Activated T-cell treated with anti-CD3 and anti-CD28 coated beads, Interleukin-2, amount 50 U/mL, for 4 hours (primary cell): ENCODE results near the gene ABCC11. TPM values are rescaled to one million over a fixed set of nuclear protein-coding genes. Genes with fewer than 3 reads are reported as not detected.
"Not testable (repeated sequence)": the region's sequence is repeated elsewhere in the genome, so short reads cannot be mapped to it uniquely, and the experiment has no call there.

Experiments used
- ATAC-seq, 2 donors: fragments of 200-7000 bp; cut with Tn5 transposase; one replicate each; pipeline ENCODE4 v1.10.0; 2021
- DNase-seq: peaks from one replicate; pipeline ENCODE4 v3.0.0-alpha.2; 2020
- H3K27me3 Mint-ChIP-seq: one replicate; pipeline ENCODE4 v1.8.0; 2021; ENCODE audit warnings: low read depth, mixed read lengths
- H3K36me3 Mint-ChIP-seq: one replicate; pipeline ENCODE4 v1.8.0; 2022; ENCODE audit warnings: mixed read lengths; ENCODE audit not compliant: insufficient read depth
- H3K4me1 Mint-ChIP-seq: one replicate; pipeline ENCODE4 v1.8.0; 2021; ENCODE audit warnings: low read depth, mixed read lengths
- H3K4me3 Mint-ChIP-seq: one replicate; pipeline ENCODE4 v1.8.0; 2021; ENCODE audit warnings: mild to moderate bottlenecking, moderate library complexity, mixed read lengths
- H3K9me3 Mint-ChIP-seq: one replicate; pipeline ENCODE4 v1.8.0; 2021; ENCODE audit warnings: mixed read lengths
- total RNA-seq, 3 donors: library from RNA; stranded (reverse); gene quantifications; one replicate each; pipeline ENCODE4 v1.2.1, GENCODE V29; 2021

The ABCC11 gene
- total RNA-seq, 3 donors from 2014 or later, result 0.05 to 0.08 (median 0.08) TPM

DNA sequence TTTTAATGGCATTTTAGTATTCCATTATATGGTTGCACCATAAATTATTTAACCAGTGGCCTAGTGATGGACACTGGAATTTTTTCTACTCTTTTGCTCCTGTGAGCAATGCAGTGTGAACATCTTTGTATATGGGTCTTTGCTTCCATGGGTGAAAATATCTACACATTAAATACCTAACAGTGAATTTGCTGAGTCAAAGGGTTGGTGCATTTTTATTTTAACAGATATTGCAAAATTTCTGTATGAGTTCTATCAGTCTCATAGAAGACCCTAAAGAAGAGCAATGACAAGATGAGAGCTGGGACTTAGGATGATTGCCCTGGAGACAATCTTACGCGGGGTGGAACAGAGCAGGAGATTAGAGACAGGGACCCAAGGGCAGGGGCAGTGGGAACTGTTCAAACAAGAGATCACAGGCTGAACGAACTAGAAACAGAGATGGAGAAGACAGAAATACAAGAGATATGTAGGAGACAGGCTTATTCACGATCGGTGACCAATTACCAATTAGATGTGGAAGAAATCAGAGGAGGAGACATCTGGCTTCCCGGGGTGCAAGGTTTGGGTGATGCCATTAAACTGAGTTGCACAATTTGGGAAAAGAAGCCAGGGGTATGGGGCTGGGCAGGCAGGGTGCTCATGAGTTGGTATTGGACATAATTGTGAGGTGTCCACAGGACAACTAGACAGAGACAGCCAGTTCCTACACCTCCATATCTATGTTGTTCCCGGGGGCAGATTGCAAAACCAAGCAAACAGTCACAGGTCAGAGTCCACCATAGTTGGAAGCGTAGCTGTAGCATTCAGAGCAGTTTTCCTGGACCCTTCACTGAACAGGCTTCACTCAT is 43.1 kb downstream of the ABCC11 start:
- Mint-ChIP-seq H3K9me3 (no peaks in the 10 kb centered on the region), H3K4me1 (no peaks in the 10 kb centered on the region), H3K4me3 (no peak overlapping the region), H3K36me3 (no peaks in the 10 kb centered on the region), H3K27me3 (peaks cover 12% of the 10 kb centered on the region)
- ATAC-seq (no peak), DNase-seq (no peak)

DNA sequence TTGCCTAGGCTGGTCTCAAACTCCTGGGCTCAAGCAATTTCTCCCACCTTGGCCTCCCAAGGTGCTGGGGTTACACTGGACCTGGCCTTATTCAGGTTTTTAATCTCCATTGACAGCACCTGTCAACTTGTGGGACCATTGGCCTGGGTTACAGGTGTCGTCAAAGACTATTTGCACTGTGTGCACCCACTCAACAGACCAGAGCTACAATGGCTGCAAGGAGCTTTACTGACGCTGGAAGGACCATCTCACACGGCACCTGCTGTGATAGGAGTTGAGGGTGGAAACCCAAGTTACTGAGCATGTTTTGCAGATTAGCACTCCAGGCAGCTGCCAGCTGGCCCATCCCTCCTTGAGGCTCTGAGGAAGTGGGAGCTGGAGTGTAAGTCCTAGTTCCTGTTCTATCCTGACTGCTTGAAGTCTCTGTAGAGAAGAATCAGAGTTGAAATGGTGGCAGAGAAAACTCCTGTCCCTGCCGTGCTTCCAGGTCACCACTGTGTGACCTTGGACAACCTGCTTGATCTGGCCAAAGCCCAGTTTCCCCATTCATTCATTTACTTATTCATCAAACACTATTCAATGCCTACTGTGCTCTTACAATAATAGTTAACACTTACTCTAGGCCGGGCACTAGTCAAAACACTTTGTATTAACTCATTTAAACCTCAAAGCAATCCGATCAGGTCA is 45.7 kb downstream of the ABCC11 start:
- ATAC-seq (no peak), DNase-seq (no peak)
- no peaks in the 10 kb centered on the region for H3K4me1 Mint-ChIP-seq
- no peaks in the 10 kb centered on the region for H3K9me3 Mint-ChIP-seq
- no peaks in the 10 kb centered on the region for H3K36me3 Mint-ChIP-seq
- peaks cover 12% of the 10 kb centered on the region for H3K27me3 Mint-ChIP-seq
- no peak overlapping the region for H3K4me3 Mint-ChIP-seq

DNA sequence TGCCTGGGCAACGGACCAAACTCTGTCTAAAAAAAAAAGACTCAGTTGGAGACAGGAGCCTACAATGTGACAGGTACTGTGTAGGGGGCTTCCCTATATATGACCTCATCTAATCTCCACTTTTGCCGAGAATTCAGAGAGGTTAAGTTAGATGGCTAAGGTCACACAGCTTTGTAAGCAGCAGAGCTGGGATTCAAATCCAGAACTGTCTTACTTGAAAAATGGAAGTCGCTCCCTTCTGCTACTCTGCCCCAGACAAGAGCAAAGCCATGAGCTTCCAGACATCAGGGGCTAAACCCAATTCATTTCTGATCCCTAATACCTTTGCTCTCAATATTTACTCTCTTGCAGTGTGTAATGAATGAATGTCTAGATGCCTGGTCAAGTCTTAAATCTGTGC is 50.0 kb downstream of the ABCC11 start:
- Mint-ChIP-seq H3K4me3 (no peak overlapping the region), H3K27me3 (peaks cover 8% of the 10 kb centered on the region), H3K36me3 (no peaks in the 10 kb centered on the region), H3K4me1 (no peaks in the 10 kb centered on the region), H3K9me3 (no peaks in the 10 kb centered on the region)
- ATAC-seq (no peak), DNase-seq (no peak)

DNA sequence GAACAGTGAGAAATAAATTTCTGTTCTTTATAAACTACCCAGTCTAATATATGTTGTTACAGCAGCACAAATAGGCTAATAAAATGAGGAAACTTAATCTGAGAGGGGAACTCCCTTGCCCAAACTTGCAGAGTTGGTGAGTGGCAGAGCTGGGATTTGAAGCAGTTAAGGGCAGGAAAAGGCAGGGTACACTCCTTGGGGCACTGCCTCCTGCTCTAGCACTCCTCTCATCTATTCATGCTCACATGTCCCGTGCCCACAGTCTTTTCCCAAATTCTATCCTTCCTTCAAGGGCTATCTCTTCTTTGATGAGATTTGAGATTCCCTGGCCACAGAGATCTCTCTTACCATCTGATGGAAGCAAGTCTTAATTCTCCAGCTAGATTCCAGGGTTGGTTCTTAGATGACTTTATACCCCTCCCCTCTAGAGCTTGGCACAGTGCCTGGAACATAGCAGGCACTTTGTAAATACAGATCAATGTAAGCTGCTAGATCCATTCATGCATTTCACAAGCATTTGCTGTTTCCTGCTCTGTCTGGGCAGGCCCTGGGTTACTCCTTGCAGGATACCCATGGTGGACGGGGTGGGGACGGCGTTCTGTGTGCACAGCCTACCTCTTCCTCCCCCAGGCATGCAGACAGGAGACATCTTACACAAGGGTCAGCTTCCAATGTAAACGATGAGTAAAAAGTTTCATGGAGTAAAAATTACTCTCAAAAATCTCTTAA is 52.3 kb downstream of the ABCC11 start:
- ATAC-seq, result no peak
- Mint-ChIP-seq H3K36me3 (no peaks in the 10 kb centered on the region), H3K4me3 (no peak overlapping the region), H3K9me3 (no peaks in the 10 kb centered on the region), H3K4me1 (no peaks in the 10 kb centered on the region), H3K27me3 (peaks cover 7% of the 10 kb centered on the region)
- DNase-seq, result no peak

DNA sequence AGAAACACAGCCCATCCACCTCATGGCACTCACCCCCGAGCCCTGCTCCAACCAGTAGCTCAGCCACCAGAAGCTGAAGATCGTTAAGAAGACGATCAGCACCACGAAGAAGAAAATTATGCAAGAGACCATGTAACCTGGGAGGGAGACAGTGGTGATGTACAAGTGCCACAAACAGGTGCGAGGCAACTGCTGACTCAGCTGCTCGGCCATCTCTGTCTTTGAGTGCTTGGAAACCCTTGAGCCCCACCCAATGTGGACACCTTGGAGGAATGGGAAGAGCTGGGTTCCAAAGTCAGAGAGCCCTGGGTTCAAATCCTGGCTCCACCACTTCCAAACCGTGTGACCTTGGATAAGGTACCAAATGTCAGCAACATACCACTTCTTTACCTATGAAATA is 53.5 kb downstream of the ABCC11 start:
- no peaks in the 10 kb centered on the region for H3K36me3 Mint-ChIP-seq
- ATAC-seq, result no peak
- no peak overlapping the region for H3K4me3 Mint-ChIP-seq
- no peaks in the 10 kb centered on the region for H3K4me1 Mint-ChIP-seq
- peaks cover 7% of the 10 kb centered on the region for H3K27me3 Mint-ChIP-seq
- H3K9me3 Mint-ChIP-seq, result no peaks in the 10 kb centered on the region
- DNase-seq, result no peak

DNA sequence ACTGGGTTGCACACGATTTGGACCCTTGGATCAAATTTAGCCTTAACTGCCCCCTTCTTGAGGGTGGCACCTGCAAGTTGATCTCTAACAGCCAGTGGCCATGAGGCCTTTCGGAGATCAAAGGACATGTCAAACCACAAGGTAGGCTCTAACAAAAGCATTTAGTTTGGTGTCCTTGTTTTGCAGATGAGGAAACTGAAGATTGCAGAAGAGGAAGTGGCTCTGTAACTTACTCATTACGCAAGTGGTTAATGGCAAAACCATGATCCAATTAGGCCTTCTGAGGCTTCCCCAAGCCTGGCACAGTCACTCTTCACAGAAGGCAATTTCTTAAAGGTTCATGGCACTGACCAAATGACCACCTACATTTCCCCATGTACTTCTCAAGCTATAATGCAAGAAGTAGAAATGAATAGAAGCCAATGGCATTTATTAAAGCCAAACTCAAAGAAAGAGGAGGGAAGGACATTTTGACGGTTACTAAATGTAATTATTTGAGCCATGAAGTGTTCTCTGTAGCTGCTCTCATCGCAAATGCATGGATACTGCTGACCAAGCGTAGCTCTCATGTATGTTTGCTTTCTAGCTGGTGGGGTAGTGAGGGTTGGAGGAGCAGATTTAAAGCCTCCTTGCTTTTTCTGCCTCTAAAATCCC is 58.8 kb downstream of the ABCC11 start:
- Mint-ChIP-seq H3K4me3 (no peak overlapping the region), H3K36me3 (no peaks in the 10 kb centered on the region), H3K27me3 (no peaks in the 10 kb centered on the region), H3K9me3 (no peaks in the 10 kb centered on the region), H3K4me1 (no peaks in the 10 kb centered on the region)
- no peak for DNase-seq
- no peak for ATAC-seq

DNA sequence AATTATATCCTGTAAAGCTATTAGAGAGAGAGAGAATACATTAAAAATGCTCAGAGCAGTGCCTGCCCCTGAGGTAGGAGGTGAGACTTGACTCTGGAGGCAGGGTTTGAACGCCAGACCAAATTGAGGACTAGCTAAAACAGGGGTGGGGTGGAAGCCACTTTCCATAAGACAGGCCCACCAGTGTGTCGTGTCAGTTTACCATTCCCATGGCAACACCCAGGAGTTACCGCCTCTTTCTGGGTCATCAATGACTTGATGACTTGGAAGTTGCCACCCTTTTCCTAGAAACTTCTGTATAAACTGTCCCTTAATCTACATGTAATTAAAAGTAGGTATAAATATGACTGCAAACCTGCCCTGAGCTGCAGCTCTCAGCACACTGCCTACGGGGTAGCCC is 59.6 kb downstream of the ABCC11 start:
- no peaks in the 10 kb centered on the region for H3K9me3 Mint-ChIP-seq
- no peak overlapping the region for H3K4me3 Mint-ChIP-seq
- ATAC-seq, result no peak

DNA sequence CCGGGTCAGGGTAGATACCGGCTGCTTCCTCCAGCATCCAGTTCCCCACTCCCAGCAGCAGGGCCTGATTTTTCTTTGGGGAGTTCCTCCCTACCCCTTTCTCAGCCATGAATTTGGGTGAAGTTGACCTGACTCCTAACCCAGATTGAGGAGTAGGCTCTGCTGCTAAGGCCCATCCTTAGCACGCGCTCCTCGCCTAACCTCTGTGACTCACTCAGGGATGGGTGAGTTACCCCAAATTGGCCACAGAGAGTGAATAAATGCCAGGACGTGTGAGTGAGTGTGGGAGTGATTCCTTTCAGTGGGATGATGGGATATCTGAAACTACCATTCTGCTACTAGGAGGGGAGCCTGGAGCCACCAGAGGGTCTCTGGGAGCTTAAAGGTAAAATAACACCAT is 62.7 kb downstream of the ABCC11 start:
- DNase-seq (no peak), ATAC-seq (no peak)
- Mint-ChIP-seq H3K36me3 (no peaks in the 10 kb centered on the region), H3K4me3 (no peak overlapping the region), H3K27me3 (no peaks in the 10 kb centered on the region), H3K4me1 (no peaks in the 10 kb centered on the region), H3K9me3 (no peaks in the 10 kb centered on the region)

More for the DNA sequence above, 59.6 kb downstream of the ABCC11 start:
- DNase-seq, result no peak
- H3K4me1 Mint-ChIP-seq, result no peaks in the 10 kb centered on the region
- H3K27me3 Mint-ChIP-seq, result no peaks in the 10 kb centered on the region
- H3K36me3 Mint-ChIP-seq, result no peaks in the 10 kb centered on the region

DNA sequence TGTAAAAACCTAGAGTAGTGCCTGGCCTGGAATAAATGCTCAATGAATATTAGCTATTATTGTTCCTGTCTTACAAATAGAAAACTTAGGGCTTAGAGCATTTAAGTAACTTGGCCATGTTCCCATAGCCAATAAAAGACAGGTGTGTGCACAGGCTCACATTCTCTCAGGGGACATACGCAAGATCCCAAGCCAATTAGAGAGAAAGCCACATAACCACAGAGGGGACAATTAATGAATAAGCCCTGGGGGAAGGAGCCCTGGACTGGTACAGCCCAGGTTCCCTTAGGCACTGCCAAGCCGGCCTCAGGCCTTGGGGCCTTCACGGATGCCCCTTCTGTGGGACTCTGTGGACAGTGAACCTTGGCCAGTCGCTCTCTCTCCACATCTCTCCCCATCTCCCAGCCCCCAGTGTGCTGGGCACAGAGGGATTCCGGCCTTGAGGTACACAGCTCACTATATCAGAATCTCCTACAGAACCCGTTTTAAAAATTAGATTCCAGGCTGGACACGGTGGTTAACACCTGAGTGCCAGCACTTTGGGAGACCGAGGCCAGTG is 64.3 kb downstream of the ABCC11 start:
- H3K36me3 Mint-ChIP-seq, result no peaks in the 10 kb centered on the region
- no peaks in the 10 kb centered on the region for H3K4me1 Mint-ChIP-seq
- no peak for DNase-seq
- no peaks in the 10 kb centered on the region for H3K9me3 Mint-ChIP-seq
- H3K4me3 Mint-ChIP-seq, result no peak overlapping the region
- peaks cover 2% of the 10 kb centered on the region for H3K27me3 Mint-ChIP-seq
- no peak for ATAC-seq

DNA sequence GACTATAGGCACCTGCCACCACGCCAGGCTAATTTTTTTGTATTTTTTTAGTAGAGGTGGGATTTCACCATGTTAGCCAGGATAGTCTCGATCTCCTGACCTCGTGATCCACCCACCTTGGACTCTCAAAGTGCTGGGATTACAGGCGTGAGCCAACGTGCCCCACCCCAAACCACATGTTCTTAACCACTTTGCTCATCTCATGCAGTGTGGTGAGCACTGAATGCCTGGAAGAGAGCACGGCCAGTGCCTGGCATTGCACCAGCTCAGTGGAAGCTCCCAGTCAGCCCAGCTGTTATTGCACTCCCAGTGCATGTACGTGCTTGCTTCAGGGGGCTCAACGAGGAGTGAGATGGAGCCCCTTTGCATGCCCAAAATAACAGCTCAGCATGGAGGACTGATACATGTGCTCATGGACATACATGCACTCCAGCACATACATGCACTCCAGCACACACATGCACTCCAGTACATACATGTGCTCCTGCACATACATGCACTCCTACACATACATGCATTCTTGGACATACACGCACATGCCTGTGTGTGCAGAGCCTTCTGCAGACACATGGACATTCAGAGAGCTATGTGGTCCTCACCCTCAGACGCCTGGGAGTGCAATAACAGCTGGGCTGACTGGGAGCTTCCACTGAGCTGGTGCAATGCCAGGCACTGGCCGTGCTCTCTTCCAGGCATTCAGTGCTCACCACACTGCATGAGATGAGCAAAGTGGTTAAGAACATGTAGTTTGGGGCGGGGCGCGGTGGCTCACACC is 65.4 kb downstream of the ABCC11 start:
- H3K36me3 Mint-ChIP-seq, DNase-seq, H3K4me3 Mint-ChIP-seq, H3K9me3 Mint-ChIP-seq, H3K27me3 Mint-ChIP-seq, ATAC-seq, H3K4me1 Mint-ChIP-seq: not testable (repeated sequence)

DNA sequence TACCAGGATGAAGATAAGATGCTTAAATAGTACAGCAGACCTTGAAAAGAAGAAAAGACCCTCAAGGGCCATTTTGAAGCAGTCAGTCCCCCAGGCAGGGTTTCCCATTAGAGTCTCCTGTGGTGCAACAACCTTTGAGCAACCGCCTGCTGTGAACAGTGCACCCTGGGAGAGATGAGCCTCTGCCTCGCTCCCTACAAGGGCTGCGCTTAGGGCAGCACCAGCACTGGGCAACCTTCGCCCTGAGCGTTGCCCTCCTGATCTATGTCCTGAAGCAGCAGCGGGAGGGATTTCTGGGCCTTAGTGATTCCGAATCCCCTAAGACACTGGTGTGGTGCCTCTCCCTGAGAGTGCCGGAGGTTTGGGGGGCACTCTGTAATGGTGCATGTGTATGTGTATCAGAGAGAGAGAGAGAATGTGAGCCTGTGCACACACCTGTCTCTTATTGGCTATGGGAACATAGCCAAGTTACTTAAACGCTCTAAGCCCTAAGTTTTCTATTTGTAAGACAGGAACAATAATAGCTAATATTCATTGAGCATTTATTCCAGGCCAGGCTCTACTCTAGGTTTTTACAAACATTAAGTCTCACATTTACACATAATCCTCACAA is 66.4 kb downstream of the ABCC11 start:
- ATAC-seq (no peak), DNase-seq (no peak)
- no peak overlapping the region for H3K4me3 Mint-ChIP-seq
- no peaks in the 10 kb centered on the region for H3K36me3 Mint-ChIP-seq
- peaks cover 12% of the 10 kb centered on the region for H3K27me3 Mint-ChIP-seq
- no peaks in the 10 kb centered on the region for H3K9me3 Mint-ChIP-seq
- H3K4me1 Mint-ChIP-seq, result no peaks in the 10 kb centered on the region

DNA sequence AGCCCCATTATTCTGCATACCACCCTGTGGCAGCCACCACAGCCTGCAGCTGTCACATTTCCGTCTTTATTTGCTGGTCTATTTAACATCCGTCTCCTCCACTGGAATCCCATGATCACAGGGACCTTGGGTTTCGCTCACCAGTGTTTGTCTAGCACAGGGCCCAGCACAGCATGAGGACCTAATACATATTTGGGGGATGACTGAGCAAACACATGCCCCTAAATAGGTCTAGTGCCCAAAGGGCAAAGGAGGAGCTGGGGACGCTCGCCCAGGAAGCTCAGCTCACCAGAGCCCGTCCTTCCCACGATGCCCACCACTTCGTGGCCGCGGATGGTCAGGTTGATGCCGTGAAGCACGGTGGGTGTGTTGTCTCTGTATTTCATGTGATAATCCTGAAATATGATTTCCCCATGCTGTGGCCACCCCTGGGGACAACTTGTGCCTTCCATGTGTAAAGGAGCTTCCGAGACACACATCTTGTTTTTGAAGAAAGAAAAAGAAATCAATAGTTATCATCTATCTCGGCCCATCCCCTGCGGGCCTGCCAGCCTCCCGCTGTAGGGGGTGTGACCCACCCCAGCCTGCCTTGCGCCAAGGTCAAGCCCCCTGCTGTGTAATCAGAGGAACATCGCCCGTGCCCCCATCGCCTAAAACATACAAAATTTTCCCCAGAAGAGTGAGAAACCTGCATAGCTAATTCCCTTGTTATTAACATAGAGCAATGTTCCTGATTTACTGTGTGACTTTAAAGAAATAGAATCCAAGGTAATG is 70.5 kb downstream of the ABCC11 start:
- H3K4me3 Mint-ChIP-seq, result no peak overlapping the region
- no peak for DNase-seq
- H3K9me3 Mint-ChIP-seq, result no peaks in the 10 kb centered on the region
- H3K27me3 Mint-ChIP-seq, result peaks cover 17% of the 10 kb centered on the region
- ATAC-seq, result no peak
- no peaks in the 10 kb centered on the region for H3K36me3 Mint-ChIP-seq
- H3K4me1 Mint-ChIP-seq, result no peaks in the 10 kb centered on the region

DNA sequence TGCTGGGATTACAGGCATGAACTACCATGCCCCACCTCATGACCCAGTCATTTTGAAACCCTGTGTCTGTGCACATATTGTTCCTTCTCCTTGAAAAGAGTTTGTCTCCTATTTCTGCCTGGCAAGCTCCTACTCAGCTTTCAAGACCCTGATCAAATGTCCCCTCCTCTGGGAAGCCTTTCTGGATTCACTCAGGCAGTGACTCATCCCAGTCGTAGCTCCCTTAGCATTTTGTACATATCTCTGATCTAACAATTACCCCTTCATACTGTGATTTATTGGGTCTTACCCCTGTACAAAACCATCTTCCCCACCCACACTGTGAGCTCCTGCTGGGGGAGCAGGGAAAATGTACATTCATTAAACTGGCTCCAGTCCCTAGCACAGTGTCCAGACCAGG is 73.5 kb downstream of the ABCC11 start:
- no peak overlapping the region for H3K4me3 Mint-ChIP-seq
- no peak for ATAC-seq
- peaks cover 17% of the 10 kb centered on the region for H3K27me3 Mint-ChIP-seq
- no peak for DNase-seq
- H3K9me3 Mint-ChIP-seq, result no peaks in the 10 kb centered on the region
- no peaks in the 10 kb centered on the region for H3K4me1 Mint-ChIP-seq
- H3K36me3 Mint-ChIP-seq, result no peaks in the 10 kb centered on the region
